Neural progenitor cell (in vitro differentiated cells): ENCODE measurements around the gene GRIFIN.

Experiments used
- EZH2 ChIP-seq: fragments of 200-600 bp; sonication (generic); IDR thresholded peaks from 2 replicates; pipeline ENCODE4 v1.6.1; 2017; ENCODE audit warnings: antibody characterized with exemption, mild to moderate bottlenecking, moderate library complexity
- TF ChIP-seq, protein P1 (sequence below): fragments of 200-600 bp; sonication (generic); IDR thresholded peaks from 2 replicates; pipeline ENCODE4 v1.5.1; 2017; ENCODE audit warnings: antibody characterized with exemption, mild to moderate bottlenecking

DNA sequence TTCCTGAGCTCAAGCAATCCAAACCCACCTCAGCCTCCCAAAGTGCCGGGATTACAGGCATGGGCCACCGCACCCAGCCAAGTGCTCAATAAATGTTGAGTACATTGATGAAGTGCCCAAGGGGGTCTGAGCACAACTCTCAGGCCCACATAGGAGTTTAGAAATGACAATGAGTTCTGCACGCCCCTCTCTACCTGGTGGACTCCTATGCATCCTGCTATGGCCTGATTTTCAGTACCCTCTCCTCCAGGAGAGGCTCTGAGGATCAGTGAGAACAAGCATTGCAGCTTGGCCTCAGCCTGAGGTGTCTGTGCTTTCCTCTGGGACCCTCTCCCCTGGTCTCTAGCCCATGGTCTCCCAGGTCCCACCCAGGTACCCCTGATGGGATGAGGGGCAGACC lies 20.9 kb upstream of the GRIFIN start:
- TF ChIP-seq, protein P1, sequence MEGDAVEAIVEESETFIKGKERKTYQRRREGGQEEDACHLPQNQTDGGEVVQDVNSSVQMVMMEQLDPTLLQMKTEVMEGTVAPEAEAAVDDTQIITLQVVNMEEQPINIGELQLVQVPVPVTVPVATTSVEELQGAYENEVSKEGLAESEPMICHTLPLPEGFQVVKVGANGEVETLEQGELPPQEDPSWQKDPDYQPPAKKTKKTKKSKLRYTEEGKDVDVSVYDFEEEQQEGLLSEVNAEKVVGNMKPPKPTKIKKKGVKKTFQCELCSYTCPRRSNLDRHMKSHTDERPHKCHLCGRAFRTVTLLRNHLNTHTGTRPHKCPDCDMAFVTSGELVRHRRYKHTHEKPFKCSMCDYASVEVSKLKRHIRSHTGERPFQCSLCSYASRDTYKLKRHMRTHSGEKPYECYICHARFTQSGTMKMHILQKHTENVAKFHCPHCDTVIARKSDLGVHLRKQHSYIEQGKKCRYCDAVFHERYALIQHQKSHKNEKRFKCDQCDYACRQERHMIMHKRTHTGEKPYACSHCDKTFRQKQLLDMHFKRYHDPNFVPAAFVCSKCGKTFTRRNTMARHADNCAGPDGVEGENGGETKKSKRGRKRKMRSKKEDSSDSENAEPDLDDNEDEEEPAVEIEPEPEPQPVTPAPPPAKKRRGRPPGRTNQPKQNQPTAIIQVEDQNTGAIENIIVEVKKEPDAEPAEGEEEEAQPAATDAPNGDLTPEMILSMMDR, result no peak
- TF ChIP-seq EZH2, result no peak
